BE2C (cell line): ENCODE data around the gene DAND5.

ENCODE experiments used
- DNase-seq: peaks from one replicate; pipeline ENCODE4 v3.0.0-alpha.2; 2020
- H3K27me3 ChIP-seq: fragments of 250-450 bp; sonication (Bioruptor Pico); 2 replicates; pipeline ENCODE4 v1.5.1; 2020; ENCODE audit warnings: mild to moderate bottlenecking
- H3K36me3 ChIP-seq: fragments of 250-450 bp; sonication (Bioruptor Pico); 2 replicates; pipeline ENCODE4 v1.5.1; 2020; ENCODE audit warnings: mild to moderate bottlenecking
- H3K4me1 ChIP-seq: fragments of 250-450 bp; sonication (Bioruptor Pico); 2 replicates; pipeline ENCODE4 v1.5.1; 2020
- H3K4me3 ChIP-seq: 2 replicates; pipeline ENCODE4 v1.5.1; 2011; ENCODE audit warnings: low read depth, low read length
- H3K9me3 ChIP-seq: fragments of 250-450 bp; sonication (Bioruptor Pico); 2 replicates; pipeline ENCODE4 v1.5.1; 2020
- TF ChIP-seq, protein P1 (sequence below): IDR thresholded peaks from 2 replicates; pipeline ENCODE4 v1.5.1; 2012; ENCODE audit warnings: mild to moderate bottlenecking, low read depth, low read length

DAND5 gene

GRCh38 chr19:13013649-13014048, 44.3 kb downstream of the DAND5 start:
- TF ChIP-seq, protein P1, sequence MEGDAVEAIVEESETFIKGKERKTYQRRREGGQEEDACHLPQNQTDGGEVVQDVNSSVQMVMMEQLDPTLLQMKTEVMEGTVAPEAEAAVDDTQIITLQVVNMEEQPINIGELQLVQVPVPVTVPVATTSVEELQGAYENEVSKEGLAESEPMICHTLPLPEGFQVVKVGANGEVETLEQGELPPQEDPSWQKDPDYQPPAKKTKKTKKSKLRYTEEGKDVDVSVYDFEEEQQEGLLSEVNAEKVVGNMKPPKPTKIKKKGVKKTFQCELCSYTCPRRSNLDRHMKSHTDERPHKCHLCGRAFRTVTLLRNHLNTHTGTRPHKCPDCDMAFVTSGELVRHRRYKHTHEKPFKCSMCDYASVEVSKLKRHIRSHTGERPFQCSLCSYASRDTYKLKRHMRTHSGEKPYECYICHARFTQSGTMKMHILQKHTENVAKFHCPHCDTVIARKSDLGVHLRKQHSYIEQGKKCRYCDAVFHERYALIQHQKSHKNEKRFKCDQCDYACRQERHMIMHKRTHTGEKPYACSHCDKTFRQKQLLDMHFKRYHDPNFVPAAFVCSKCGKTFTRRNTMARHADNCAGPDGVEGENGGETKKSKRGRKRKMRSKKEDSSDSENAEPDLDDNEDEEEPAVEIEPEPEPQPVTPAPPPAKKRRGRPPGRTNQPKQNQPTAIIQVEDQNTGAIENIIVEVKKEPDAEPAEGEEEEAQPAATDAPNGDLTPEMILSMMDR = no peak
- Histone ChIP-seq H3K36me3 (no peaks in the 10 kb centered on the region), H3K4me3 (no peak overlapping the region), H3K9me3 (no peaks in the 10 kb centered on the region), H3K27me3 (no peaks in the 10 kb centered on the region), H3K4me1 (peaks cover 12% of the 10 kb centered on the region)
- no peak for DNase-seq

DNA sequence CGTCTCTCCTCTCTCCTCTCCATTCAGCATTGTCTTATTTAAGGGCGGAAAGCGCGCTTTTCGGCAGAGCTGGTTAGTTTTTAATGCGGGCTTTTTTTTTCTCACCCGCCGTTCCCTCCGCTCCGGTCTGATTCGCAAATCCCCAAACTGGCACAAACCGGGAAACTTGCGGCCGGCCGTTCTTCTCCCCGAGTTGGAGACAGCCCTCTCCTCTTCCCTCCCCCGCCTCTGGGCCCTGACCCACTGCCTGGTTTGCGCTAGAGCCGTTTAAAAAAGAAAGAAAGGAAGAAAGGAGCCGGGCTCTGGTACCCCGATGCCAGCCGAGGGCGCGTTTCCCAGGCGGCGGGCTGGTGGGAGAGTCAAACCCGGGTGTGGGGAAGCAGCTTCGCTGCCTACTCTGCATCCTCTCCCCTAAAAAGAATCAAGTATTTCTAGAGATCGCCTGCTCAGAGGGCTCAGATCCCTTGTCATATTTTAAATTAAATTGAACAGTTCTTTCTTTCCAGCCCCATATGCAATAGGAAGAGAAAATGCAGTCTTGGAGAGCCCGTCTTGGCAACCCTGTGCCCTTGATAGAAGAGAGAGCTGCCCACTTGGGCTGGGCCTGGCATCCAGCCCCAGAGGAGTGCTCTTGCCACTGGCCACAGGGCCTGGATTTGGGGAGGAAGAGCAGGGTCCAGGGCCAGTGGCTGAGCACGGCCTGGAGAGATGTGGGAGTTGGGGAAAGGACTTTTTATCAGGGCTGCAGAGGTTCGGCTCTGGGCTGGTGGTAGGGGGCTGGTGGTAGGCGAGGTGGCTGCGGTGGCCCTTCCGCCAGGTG, 44.9 kb downstream of the DAND5 start:
- H3K4me1 ChIP-seq = peaks cover 17% of the 10 kb centered on the region
- H3K4me3 ChIP-seq = no peak overlapping the region
- H3K9me3 ChIP-seq = no peaks in the 10 kb centered on the region
- no peaks in the 10 kb centered on the region for H3K36me3 ChIP-seq
- TF ChIP-seq, protein P1 = no peak
- no peak for DNase-seq
- no peaks in the 10 kb centered on the region for H3K27me3 ChIP-seq

DNA sequence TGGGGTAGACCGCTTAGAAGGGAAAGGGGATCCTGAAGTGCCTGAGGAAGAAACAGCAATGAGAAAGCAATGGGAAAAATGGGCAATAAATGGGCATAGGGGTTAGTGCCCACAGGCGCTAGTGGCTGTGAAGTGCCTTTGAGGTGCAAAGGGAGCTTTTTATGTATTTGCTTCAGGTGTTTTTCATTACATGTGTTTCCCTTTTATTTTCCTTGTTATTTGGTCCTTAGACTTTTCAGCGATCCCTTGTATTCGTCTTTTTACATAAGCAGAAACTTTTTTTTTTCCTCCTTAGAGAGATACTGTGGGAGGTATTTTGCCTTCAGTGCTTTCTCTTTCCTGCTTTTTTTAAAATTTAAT, 45.5 kb downstream of the DAND5 start:
- Histone ChIP-seq H3K27me3 (no peaks in the 10 kb centered on the region), H3K9me3 (no peaks in the 10 kb centered on the region), H3K4me3 (no peak overlapping the region), H3K4me1 (peaks cover 17% of the 10 kb centered on the region), H3K36me3 (no peaks in the 10 kb centered on the region)
- TF ChIP-seq, protein P1 = no peak
- DNase-seq = no peak

GRCh38 chr19:13015361-13016223, 46.2 kb downstream of the DAND5 start:
- no peaks in the 10 kb centered on the region for H3K9me3 ChIP-seq
- no peaks in the 10 kb centered on the region for H3K27me3 ChIP-seq
- no peaks in the 10 kb centered on the region for H3K36me3 ChIP-seq
- no peak for DNase-seq
- TF ChIP-seq, protein P1 = no peak
- peaks cover 17% of the 10 kb centered on the region for H3K4me1 ChIP-seq
- no peak overlapping the region for H3K4me3 ChIP-seq

DNA sequence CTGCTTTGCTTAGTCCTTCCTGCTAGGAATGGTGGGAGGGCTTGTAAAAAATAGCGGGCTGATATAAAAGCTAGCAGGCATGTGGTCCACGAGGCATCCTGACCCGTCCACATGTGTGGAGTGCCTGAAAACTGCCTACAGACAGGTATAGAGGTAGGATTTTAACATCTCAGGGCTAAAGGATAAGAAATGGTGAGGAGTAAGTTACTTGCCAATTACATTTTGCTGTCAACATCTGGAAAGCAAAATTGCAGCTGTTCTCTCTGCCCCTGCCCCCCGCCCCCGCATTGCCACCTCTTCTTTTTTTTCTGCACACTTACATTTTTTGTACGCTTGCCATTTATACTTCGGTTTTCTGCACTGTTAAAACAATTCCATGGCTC, 46.9 kb downstream of the DAND5 start:
- no peaks in the 10 kb centered on the region for H3K36me3 ChIP-seq
- no peak overlapping the region for H3K4me3 ChIP-seq
- H3K27me3 ChIP-seq = no peaks in the 10 kb centered on the region
- H3K4me1 ChIP-seq = peaks cover 17% of the 10 kb centered on the region
- TF ChIP-seq, protein P1 = no peak
- no peaks in the 10 kb centered on the region for H3K9me3 ChIP-seq
- DNase-seq = no peak
